AG08395 (cell line): ENCODE results near the gene FAM241B.

Experiments
- DNase-seq: peaks from one replicate; pipeline ENCODE4 v3.0.0; 2012; ENCODE audit warnings: mixed read lengths, low spot score

The FAM241B gene

DNA sequence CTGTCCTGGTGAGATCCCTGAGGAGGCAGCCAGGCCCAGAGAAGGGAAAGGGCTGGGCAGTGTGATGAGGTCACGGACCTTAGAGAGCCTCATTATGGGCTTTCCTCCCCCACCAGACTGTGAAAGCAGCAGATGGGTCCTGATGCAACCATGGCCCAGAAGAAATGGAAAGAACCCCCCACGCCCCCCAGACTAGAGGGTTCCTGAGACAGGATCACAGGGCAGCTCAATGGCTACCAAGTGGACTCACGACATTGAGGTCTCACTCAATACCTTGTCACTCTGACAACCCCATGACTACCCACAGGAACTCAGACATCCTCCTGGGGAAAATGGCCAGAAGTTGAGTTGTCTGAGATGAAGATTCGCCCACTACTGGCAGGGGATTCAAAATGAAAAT lies 36.7 kb downstream of the FAM241B start:
- no peak for DNase-seq

DNA sequence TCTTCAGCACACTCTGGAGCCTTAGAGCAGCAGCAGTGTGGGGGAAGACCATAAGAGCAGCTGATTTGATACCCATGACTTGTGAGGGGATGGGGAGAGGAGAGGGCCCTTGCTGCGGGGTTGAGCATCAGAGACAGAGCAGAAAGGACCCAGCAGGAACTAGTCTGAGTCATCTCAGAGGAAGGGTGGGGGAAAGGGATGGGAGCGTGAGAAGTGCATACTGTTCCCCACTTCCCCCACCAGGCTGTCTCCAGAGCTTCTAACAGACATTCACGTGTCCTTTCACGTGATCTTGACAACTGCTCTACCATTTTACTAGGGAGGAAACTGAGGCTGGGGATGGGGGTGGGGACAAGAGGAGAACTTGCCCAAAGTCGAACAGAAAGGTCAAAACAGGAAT lies 38.7 kb downstream of the FAM241B start:
- no peak for DNase-seq

DNA sequence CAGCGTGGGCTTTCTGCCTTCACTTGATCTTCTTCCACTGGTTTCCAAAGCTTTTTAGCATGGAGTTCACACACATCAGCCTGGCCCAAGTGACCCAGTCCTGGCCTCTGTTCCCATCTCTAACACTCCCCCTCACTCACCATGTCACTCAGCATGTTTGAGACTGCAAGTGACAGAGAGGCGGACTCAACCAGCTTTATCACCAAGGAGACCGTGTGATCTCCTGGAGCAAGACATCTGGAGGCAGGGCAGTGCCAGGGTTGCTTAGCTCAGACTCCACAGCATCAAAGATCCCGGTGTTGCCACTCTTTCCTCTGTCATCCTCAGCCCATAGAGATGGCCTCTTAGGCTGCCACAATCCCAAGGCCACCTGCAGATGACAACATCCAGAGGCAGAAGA lies 39.4 kb downstream of the FAM241B start:
- DNase-seq, result no peak

DNA sequence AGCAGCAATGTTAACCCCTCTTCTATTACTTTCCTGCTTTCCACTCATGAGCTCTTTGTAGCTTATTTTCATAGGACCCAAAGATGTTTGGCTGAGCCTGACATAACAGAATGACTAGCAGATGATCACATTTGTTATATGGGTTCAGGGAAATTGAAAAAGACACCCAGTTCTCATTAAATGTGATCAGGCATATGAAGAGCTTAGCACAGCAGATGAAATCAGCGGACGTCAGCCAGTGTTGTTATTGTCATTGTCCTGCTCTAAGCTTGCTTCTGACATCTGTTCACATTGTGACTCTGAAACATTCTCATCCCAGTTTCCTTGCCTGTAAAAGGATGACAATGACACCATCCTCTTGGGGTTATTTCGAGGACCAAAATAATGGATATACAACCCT lies 43.5 kb downstream of the FAM241B start:
- DNase-seq, result no peak

DNA sequence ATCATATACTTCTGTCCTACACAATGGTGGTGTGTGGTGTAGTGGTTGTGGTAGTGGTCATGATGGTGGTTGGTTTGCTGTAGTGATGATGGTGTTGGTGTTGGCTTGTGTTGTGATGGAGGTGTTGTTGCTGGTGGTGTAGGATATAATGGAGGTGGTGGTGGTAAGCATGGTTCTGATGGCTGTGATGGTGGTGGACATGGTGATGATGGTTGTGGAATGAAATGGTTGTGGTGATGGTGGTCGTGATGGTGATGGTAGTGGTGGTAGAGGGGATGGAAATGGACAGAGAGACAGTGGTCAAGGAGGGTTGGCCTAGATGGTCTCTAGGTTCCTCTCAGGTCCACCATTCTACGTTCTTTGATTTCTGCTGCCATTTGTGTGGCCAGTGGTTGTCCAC lies 44.7 kb downstream of the FAM241B start:
- no peak for DNase-seq

DNA sequence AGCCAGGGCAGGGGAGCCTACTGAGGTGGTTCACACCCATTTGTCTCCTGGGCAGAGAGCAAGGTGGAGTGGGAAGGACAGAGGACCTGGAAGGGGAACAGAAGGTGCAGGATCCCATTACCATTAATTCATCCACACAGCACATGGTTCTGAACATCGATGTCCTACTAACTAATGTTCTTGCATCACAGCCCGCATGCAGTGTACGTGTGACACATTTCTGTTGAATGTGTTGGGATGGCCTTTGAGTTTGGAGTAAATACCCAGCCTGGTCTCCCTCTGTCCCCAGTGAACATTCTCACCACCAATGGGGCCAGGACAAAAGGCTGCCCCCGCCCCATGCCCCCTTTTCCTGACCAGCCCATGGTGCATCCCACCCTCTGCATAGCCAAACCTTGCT lies 46.3 kb downstream of the FAM241B start:
- DNase-seq, result no peak

DNA sequence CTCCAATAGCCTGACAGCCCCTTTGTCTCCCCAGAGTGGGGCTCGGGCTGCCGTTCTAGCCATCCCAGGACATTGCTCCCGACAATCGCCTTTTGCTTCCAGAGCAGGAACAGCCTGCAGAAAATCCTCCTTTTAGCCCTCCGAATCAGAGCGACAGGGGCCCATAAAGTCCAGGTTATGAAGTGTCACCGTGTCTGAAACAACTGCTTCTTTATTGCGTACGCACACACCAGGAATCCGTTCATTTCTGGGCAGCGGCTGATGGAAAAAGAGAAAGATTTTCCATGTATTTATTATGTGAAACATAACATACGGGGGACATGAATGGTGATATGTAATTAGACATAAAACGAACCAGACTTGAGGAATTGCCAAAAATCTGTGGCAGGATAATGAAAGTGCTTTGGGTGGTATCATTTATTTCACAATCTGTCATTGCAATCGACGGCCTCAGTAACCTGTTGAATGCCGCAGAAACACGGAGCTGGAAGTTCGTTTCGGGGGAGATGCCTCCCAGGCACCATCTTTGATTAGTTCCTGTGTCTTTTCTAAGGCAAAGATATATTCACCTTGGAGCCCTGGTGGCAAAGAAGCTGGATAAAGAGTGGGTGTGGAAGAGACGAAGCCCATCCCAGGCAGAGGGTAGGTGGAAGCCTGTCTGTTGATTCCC lies 48.1 kb downstream of the FAM241B start:
- DNase-seq, result no peak

DNA sequence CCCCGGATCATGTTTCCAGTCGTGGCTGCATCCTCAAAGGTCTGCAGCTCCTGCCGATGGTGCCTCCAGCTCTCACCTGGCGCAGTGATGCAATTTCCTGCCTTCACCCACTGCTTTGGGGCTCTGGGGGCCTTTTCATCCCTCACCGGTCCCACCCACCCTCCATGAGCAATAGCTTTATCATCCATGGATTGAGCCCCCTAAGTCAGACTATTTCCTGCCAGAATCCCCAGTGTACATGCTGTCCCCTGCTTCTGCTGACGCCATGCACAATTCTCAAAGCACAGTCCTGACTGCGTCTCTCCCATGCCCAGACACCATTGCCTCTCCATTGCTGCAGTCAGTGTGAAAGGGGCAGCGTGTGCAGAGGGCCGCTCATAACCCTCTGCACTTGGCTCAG lies 49.7 kb downstream of the FAM241B start:
- no peak for DNase-seq

DNA sequence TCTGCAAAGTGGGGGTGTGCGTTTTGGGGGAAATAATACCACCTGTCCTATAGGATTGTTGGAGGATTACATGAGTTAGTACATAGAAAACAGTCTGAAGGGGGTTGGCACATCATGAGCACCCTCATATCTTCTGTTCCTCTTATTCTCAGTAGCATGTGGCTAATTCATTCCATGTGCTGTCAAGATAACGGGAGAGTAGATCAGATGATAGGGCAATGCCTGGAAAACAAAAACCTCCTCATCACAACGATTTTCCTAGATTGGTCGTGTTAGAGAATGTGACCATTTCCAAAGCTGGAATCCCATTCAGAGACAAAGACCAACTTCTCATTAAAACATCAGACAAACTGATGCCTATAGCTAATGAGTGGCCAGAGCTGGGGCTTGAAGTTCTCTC lies 50.6 kb downstream of the FAM241B start:
- no peak for DNase-seq

DNA sequence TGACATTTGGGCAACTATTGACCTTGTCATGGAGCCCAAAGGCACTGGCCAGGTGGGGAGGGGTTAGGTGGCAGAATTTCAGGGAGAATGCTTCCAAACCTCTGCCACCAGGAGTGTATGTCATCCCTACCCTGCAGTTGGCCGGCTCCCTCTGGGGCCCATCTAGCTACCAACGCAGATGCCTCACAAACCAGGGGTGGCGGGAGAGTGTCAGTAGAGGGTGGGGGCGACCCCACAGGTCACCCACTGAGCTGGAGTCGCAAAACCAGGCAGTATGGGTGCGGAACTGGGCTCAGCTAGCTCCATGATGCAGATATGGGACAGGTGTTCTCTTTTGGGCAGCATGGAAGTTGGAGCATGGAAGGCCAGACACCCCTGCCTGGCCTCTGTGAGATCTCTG lies 51.4 kb downstream of the FAM241B start:
- DNase-seq, result no peak

DNA sequence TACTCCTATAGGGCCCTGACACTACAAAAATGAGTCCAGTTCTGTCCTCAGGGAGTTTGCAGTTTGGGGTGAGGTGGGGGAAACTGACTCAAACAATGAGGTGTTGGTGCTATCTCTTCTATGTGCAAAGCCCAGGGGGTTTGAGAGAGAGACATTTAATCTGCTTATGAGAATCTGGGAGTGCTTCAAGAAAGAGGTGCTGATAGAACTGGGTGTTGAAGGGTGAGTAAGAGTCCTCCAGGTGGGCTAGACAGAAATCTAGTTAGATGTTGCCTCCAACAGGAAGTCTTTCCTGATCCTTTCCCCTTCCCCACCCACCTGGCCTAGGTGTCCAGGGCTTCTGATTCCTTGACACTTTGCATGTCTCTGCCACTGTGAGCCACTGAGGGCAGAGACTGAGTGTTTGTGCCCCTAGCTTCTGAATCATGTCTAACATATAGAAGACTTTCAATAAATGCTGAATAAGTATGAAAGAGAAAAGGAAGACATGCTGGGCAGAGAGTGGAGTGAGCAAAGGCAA lies 53.0 kb downstream of the FAM241B start:
- DNase-seq, result no peak
